HepG2 (cell line): ENCODE data around the gene TSPAN9. TPM values are rescaled to one million over a fixed set of nuclear protein-coding genes. Genes with fewer than 3 reads are reported as not detected.

Experiments used
- ARNT2 ChIP-seq: sonication (generic); formaldehyde crosslinking; IDR thresholded peaks from 2 replicates; pipeline ENCODE4 v1.8.0; 2022; ENCODE audit warnings: mild to moderate bottlenecking, low read depth, missing genetic modification reagents, moderate library complexity
- CHD2 ChIP-seq: IDR thresholded peaks from 2 replicates; pipeline ENCODE4 v1.6.1; 2011; ENCODE audit warnings: low read depth, low read length, improper control_type of control experiment
- DNMT1 ChIP-seq: sonication (generic); formaldehyde crosslinking; IDR thresholded peaks from 2 replicates; pipeline ENCODE4 v1.5.1; 2020; ENCODE audit warnings: mild to moderate bottlenecking, missing genetic modification reagents
- GABPB1 ChIP-seq: IDR thresholded peaks from 2 replicates; pipeline ENCODE4 v1.6.1; 2016; ENCODE audit warnings: mild to moderate bottlenecking, missing genetic modification reagents, moderate library complexity, missing compliant biosample characterization
- GTF2F1 ChIP-seq: fragments of 150-350 bp; IDR thresholded peaks from 2 replicates; pipeline ENCODE4 v1.6.1; 2014; ENCODE audit warnings: low read length
- HMG20A ChIP-seq: IDR thresholded peaks from 2 replicates; pipeline ENCODE4 v1.6.1; 2016; ENCODE audit warnings: borderline replicate concordance
- KDM5A ChIP-seq: fragments of 200-600 bp; sonication (generic); IDR thresholded peaks from 2 replicates; pipeline ENCODE4 v1.7.0; 2018; ENCODE audit warnings: antibody characterized with exemption, mild to moderate bottlenecking, low read length, borderline replicate concordance
- NRL ChIP-seq: sonication (generic); formaldehyde crosslinking; IDR thresholded peaks from 2 replicates; pipeline ENCODE4 v1.5.0; 2020; ENCODE audit warnings: missing genetic modification reagents, mild to moderate bottlenecking, moderate library complexity, borderline replicate concordance
- RFX5 ChIP-seq: IDR thresholded peaks from 2 replicates; pipeline ENCODE4 v1.6.1; 2011; ENCODE audit warnings: low read depth, low read length, improper control_type of control experiment
- ZBTB3 ChIP-seq: sonication (generic); formaldehyde crosslinking; IDR thresholded peaks from 2 replicates; pipeline ENCODE4 v1.4.0; 2020; ENCODE audit warnings: low read depth, mild to moderate bottlenecking, moderate library complexity, missing genetic modification reagents, borderline replicate concordance
- ZBTB8A ChIP-seq: sonication (generic); formaldehyde crosslinking; IDR thresholded peaks from 2 replicates; pipeline ENCODE4 v1.4.0; 2020; ENCODE audit warnings: mild to moderate bottlenecking, low read depth, missing genetic modification reagents, borderline replicate concordance
- ZNF274 ChIP-seq: sonication (generic); formaldehyde crosslinking; IDR thresholded peaks from 2 replicates; pipeline ENCODE4 v1.5.1; 2020; ENCODE audit warnings: mild to moderate bottlenecking, missing genetic modification reagents
- ZNF33A ChIP-seq: sonication (generic); formaldehyde crosslinking; IDR thresholded peaks from 2 replicates; pipeline ENCODE4 v1.5.1; 2020; ENCODE audit warnings: missing genetic modification reagents, mild to moderate bottlenecking, moderate library complexity, borderline replicate concordance
- ZNF615 ChIP-seq: sonication (generic); formaldehyde crosslinking; IDR thresholded peaks from 2 replicates; pipeline ENCODE4 v1.5.0; 2020; ENCODE audit warnings: mild to moderate bottlenecking, missing genetic modification reagents, borderline replicate concordance
- ZNF772 ChIP-seq: sonication (generic); formaldehyde crosslinking; IDR thresholded peaks from 2 replicates; pipeline ENCODE4 v1.5.0; 2020; ENCODE audit warnings: mild to moderate bottlenecking, missing genetic modification reagents
- ZZZ3 ChIP-seq: sonication (generic); formaldehyde crosslinking; IDR thresholded peaks from 2 replicates; pipeline ENCODE4 v1.4.0; 2020; ENCODE audit warnings: missing genetic modification reagents, mild to moderate bottlenecking, borderline replicate concordance
- polyA plus RNA-seq, 8 experiments: library from polyadenylated mRNA; depleted of rRNA in 3 of 8; stranded (reverse) in 7 of 8; unstranded in 1 of 8; fragments of >200 nt; fragmentation: Illumina TruSeq in 4 of 8; extraction: Trizol in 4 of 8; gene quantifications; 2 replicates each; pipeline versions ENCODE4 v1.2.1 to v1.2.3, GENCODE V29; 2011 to 2016; ENCODE audit warnings: low read depth in 4 of 8, missing spikeins in 1 of 8, mixed read lengths in 1 of 8; ENCODE audit not compliant: insufficient read depth in 1 of 8
- total RNA-seq, 5 experiments: library from RNA; depleted of rRNA; stranded (reverse); fragments of >200 nt; fragmentation: Illumina TruSeq; extraction: Trizol; gene quantifications; 2 replicates each; pipeline ENCODE4 v1.2.3, GENCODE V29; 2016; ENCODE audit warnings: low read depth in 1 of 5
- TF ChIP-seq, protein P1 (sequence below): sonication (generic); formaldehyde crosslinking; IDR thresholded peaks from 2 replicates; pipeline ENCODE4 v1.5.1; 2020; ENCODE audit warnings: mild to moderate bottlenecking, missing genetic modification reagents, moderate library complexity
- TF ChIP-seq, protein P2 (sequence below): IDR thresholded peaks from 2 replicates; pipeline ENCODE4 v1.6.1; 2016; ENCODE audit warnings: missing compliant biosample characterization, missing genetic modification reagents, borderline replicate concordance
- TF ChIP-seq, protein P3 (sequence below): sonication (generic); formaldehyde crosslinking; IDR thresholded peaks from 2 replicates; pipeline ENCODE4 v1.5.0; 2020; ENCODE audit warnings: mild to moderate bottlenecking, missing genetic modification reagents, moderate library complexity
- TF ChIP-seq, protein P4 (sequence below): sonication (generic); formaldehyde crosslinking; conservative IDR thresholded peaks from 2 replicates; pipeline ENCODE4 v1.4.0; 2020; ENCODE audit warnings: missing genetic modification reagents

TSPAN9 gene
- total and polyA plus RNA-seq, 2 of the 13 experiments (the other 11 are each of a cell fraction or from before 2014, with no cell fraction given): 18.1 to 42.3 TPM

- TF ChIP-seq, protein P1, sequence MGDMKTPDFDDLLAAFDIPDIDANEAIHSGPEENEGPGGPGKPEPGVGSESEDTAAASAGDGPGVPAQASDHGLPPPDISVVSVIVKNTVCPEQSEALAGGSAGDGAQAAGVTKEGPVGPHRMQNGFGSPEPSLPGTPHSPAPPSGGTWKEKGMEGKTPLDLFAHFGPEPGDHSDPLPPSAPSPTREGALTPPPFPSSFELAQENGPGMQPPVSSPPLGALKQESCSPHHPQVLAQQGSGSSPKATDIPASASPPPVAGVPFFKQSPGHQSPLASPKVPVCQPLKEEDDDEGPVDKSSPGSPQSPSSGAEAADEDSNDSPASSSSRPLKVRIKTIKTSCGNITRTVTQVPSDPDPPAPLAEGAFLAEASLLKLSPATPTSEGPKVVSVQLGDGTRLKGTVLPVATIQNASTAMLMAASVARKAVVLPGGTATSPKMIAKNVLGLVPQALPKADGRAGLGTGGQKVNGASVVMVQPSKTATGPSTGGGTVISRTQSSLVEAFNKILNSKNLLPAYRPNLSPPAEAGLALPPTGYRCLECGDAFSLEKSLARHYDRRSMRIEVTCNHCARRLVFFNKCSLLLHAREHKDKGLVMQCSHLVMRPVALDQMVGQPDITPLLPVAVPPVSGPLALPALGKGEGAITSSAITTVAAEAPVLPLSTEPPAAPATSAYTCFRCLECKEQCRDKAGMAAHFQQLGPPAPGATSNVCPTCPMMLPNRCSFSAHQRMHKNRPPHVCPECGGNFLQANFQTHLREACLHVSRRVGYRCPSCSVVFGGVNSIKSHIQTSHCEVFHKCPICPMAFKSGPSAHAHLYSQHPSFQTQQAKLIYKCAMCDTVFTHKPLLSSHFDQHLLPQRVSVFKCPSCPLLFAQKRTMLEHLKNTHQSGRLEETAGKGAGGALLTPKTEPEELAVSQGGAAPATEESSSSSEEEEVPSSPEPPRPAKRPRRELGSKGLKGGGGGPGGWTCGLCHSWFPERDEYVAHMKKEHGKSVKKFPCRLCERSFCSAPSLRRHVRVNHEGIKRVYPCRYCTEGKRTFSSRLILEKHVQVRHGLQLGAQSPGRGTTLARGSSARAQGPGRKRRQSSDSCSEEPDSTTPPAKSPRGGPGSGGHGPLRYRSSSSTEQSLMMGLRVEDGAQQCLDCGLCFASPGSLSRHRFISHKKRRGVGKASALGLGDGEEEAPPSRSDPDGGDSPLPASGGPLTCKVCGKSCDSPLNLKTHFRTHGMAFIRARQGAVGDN: peak; percentile 20; the same call in 1 of the 2 replicates
- TF ChIP-seq DNMT1 (CRISPR knock-in tag) (no peak), ZBTB8A (CRISPR knock-in tag) (no peak), ZBTB3 (CRISPR knock-in tag) (no peak), ARNT2 (CRISPR knock-in tag) (no peak), CHD2 (no peak), ZNF33A (CRISPR knock-in tag) (no peak), GABPB1 (CRISPR knock-in tag) (no peak), ZNF274 (CRISPR knock-in tag) (no peak), ZZZ3 (CRISPR knock-in tag) (no peak), KDM5A (no peak), GTF2F1 (no peak), ZNF772 (CRISPR knock-in tag) (no peak), HMG20A (no peak), ZNF615 (CRISPR knock-in tag) (no peak), RFX5 (no peak), NRL (CRISPR knock-in tag) (no peak)
- TF ChIP-seq, protein P2, sequence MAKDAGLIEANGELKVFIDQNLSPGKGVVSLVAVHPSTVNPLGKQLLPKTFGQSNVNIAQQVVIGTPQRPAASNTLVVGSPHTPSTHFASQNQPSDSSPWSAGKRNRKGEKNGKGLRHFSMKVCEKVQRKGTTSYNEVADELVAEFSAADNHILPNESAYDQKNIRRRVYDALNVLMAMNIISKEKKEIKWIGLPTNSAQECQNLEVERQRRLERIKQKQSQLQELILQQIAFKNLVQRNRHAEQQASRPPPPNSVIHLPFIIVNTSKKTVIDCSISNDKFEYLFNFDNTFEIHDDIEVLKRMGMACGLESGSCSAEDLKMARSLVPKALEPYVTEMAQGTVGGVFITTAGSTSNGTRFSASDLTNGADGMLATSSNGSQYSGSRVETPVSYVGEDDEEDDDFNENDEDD (CRISPR knock-in tag): no peak
- TF ChIP-seq, protein P3, sequence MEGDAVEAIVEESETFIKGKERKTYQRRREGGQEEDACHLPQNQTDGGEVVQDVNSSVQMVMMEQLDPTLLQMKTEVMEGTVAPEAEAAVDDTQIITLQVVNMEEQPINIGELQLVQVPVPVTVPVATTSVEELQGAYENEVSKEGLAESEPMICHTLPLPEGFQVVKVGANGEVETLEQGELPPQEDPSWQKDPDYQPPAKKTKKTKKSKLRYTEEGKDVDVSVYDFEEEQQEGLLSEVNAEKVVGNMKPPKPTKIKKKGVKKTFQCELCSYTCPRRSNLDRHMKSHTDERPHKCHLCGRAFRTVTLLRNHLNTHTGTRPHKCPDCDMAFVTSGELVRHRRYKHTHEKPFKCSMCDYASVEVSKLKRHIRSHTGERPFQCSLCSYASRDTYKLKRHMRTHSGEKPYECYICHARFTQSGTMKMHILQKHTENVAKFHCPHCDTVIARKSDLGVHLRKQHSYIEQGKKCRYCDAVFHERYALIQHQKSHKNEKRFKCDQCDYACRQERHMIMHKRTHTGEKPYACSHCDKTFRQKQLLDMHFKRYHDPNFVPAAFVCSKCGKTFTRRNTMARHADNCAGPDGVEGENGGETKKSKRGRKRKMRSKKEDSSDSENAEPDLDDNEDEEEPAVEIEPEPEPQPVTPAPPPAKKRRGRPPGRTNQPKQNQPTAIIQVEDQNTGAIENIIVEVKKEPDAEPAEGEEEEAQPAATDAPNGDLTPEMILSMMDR (CRISPR knock-in tag): peak; percentile 92
- TF ChIP-seq, protein P4, sequence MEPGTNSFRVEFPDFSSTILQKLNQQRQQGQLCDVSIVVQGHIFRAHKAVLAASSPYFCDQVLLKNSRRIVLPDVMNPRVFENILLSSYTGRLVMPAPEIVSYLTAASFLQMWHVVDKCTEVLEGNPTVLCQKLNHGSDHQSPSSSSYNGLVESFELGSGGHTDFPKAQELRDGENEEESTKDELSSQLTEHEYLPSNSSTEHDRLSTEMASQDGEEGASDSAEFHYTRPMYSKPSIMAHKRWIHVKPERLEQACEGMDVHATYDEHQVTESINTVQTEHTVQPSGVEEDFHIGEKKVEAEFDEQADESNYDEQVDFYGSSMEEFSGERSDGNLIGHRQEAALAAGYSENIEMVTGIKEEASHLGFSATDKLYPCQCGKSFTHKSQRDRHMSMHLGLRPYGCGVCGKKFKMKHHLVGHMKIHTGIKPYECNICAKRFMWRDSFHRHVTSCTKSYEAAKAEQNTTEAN (CRISPR knock-in tag): no peak
Measured at GRCh38 chr12:3202734-3203446, 125.7 kb downstream of the TSPAN9 start (continued).
